H7 (cell line): ENCODE results near the gene GPR152. TPM values are rescaled to one million over a fixed set of nuclear protein-coding genes. Genes with fewer than 3 reads are reported as not detected.

Experiments used
- DNase-seq: peaks from one replicate; pipeline ENCODE4 v3.0.0; 2012
- H3K27me3 ChIP-seq: 2 replicates; pipeline ENCODE4 v1.6.0; 2011; ENCODE audit warnings: mild to moderate bottlenecking, low read length; ENCODE audit not compliant: control insufficient read depth, insufficient read depth
- H3K36me3 ChIP-seq: replicated peaks from 2 replicates; pipeline ENCODE4 v1.5.1; 2011; ENCODE audit warnings: low read length; ENCODE audit not compliant: control insufficient read depth, insufficient read depth
- H3K4me3 ChIP-seq: 2 replicates; pipeline ENCODE4 v1.5.1; 2011; ENCODE audit warnings: low read depth, mild to moderate bottlenecking, control low read depth, low read length, moderate library complexity; ENCODE audit not compliant: insufficient read depth
- total RNA-seq: library from RNA; depleted of rRNA; stranded (reverse); fragments of >200 nt; shearing (Covaris generic); gene quantifications from 2 replicates; pipeline ENCODE4 v1.2.3, GENCODE V29; 2014

GPR152 gene
- total RNA-seq, 1 experiment from 2014 or later, result not detected

DNA sequence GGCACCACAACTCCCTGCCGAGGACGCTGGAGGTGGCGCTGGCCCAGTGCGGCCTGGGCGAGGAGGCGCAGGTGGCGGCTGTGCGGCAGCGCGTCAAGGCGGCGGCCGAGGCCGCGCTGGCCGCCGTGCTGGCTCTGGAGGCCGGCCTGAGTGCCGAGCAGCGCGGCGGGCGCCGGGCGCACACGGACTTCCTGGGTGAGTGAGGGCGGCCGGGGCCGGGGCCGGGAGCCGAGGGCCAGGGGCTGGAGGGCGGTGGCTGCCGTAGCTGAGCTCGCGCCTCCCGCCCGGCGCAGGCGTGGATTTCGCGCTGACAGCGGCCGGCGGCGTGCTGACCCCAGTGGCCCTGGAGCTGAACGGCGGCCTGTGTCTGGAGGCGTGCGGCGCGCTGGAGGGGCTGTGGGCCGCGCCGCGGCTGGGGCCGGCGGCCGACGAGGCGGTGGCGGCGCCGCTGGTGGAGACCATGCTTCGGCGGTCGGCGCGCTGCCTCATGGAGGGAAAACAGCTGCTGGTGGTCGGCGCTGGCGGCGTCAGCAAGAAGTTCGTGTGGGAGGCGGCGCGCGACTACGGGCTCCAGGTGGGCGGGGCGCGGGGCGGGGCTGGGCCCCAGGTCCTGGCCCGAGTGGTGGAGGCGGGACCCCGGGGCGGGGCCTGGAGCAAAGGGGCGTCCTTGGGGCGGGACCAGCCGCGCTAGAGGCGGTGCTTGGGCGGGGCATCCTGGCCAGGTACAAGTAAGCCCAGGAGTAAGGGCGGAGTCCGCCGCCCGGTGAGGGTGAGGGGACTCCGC lies 31.7 kb downstream of the GPR152 start:
- DNase-seq, result peak; percentile 100
- Histone ChIP-seq H3K27me3 (peaks cover 9% of the 10 kb centered on the region), H3K4me3 (peak overlapping the region; percentile 44), H3K36me3 (no peaks in the 10 kb centered on the region)

DNA sequence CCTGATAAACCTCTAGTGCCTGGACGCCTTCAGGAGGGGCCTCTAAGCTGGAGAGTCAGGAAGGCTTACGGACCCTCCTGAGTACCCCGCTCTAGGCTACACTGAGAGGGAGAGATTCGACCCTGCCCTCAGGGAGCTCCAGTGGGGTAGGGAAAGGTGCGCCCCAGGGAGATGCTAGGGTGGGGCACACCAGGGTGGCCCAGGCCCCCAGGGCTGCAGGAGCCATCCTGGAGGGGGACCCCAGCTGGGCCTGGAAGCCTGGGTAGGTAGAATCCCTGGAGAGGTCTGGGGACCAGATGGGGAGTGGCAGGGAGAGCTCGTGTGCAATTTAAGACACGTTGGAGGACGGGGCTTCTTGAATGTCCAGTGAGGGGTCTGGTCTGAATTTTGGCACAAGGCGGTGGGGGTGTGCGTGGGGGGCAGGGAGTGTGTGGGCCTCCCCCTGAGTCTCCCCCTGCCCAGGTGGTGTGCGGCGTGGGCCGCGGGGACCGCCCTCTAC lies 32.3 kb downstream of the GPR152 start:
- peak overlapping the region; percentile 44 for H3K4me3 ChIP-seq
- no peak for DNase-seq
- peaks cover 10% of the 10 kb centered on the region for H3K27me3 ChIP-seq
- no peaks in the 10 kb centered on the region for H3K36me3 ChIP-seq

DNA sequence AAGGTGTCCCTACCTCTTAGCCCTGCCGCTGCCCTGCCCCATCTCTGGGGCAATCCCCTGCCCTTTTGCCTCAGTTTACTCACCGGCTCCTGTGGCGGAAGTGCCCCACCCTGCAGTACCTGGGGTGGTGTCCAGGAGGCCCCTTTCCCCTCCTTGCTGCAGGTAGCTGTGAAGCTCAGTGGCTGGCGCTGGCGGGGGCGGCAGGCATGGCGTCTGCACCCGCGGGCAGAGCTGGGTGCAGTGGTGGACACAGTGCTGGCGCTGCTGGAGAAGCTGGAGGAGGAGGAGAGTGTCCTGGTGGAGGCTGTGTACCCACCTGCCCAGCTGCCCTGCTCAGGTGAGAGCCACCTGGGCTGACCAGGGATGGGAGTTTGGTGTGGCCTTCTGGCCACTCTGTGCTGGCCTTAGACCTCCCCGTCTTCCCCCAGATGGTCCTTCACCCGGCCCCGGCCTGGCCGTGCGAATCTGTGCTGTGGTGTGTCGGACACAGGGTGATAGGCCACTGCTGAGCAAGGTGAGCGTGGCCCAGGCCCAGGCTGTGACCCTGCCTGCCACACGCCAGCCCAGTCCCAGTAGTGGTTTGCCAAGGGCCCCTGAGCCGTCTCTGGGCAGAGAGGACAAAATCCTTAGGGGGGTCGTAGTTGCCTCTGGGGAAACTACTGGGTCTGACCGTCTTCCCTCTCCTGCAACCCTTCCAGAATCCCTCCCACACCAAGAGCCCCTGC lies 33.0 kb downstream of the GPR152 start:
- no peaks in the 10 kb centered on the region for H3K36me3 ChIP-seq
- DNase-seq, result no peak
- peaks cover 15% of the 10 kb centered on the region for H3K27me3 ChIP-seq
- H3K4me3 ChIP-seq, result no peak overlapping the region

- DNase-seq, result no peak
- Histone ChIP-seq H3K36me3 (no peaks in the 10 kb centered on the region), H3K27me3 (peaks cover 15% of the 10 kb centered on the region), H3K4me3 (no peak overlapping the region)
These were observed 33.9 kb downstream of the GPR152 start for GRCh38 chr11:67418476-67419281.

GRCh38 chr11:67417425-67417824 lies 35.1 kb downstream of the GPR152 start:
- no peak for DNase-seq
- H3K27me3 ChIP-seq, result peaks cover 15% of the 10 kb centered on the region
- H3K36me3 ChIP-seq, result no peaks in the 10 kb centered on the region
- H3K4me3 ChIP-seq, result no peak overlapping the region

DNA sequence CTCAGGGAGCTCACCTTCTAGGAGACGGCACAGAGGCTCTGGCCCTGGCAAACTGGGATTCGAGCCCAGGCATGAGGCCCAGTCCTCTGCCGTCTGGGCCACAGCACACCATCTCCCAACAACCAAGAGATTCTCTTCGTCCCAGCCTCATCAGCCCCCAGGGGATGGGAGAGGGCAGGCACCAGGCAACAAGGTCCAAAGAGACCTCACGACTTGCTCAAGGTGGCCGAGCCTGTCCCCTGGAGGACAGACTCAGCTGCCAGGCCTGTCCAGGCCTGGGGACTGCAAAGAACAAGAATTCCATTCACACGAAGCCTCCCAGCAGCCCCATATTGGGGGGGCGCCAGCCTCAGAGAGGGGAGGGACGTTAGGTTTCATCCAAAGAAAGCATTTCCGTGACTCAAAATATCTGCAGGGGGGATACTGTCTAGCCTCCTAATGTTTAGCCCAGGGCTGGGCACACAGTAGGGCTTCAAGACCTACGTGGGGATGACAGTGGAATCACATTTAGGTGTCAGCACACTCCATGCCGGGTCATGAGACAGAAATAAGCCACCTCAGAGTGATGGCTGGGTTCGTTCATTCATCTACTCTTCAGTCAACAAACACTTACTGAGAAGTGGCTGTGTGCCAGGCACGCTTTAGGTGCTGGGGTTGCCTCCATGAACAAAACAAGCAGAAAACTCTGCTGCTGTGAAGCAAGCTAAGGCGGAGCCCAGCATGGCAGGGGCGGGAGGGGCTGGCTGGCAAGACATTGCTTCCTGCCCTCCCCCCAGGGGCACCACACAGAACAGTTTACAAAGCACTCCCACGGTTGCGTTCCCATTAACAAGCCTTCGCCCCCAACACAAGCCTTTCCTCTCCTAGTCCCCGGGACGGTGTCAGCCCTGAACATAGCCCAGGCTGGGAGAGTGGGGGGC lies 35.9 kb downstream of the GPR152 start:
- no peak overlapping the region for H3K4me3 ChIP-seq
- no peaks in the 10 kb centered on the region for H3K36me3 ChIP-seq
- peaks cover 20% of the 10 kb centered on the region for H3K27me3 ChIP-seq
- no peak for DNase-seq

DNA sequence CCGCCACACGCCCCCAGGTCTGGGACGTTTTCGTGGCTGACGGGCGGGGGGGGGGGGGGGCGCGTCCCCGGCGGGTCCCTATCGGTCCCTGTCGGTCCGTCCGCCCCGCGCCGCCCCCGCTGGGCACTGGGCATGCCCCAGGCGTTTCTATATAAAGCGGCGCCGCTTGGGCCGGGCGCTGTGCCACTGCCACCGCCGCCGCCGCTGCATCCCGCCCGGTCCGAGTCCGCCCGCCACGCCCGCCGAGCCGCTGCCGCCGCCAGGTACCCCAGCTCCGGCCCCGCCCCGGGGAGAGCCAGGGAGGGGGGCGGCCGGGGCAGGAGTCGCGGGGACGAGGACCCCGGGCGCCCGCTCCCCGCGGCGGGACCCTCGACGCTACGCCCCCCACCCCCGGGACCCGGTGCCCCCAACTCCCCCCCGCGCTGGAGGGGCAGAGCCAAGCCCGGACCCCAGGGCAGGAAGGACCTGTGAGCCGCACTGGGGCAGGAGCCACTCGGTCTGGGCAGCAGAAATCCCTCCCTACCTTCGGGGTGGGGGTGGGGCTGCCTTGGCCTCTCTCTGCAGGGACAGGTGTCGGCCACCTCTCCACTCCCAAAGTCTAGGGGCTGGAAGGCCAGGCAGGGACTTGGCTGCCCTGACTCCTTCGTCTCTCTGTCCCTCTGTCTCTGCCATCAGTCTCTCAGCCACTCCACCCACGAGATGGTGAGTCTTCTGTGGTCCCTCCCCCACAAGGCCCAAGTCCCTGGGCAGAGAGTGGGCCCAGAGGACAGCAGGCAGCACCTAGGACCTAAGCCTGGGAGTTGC lies 36.8 kb downstream of the GPR152 start, which contains the start of gene CARNS1:
Gene CARNS1, plus strand, starts transcription at position 178 of the 804 bp plus-strand sequence. Its CDS starts 522 bp downstream, at position 700.
- Histone ChIP-seq H3K4me3 (peak within 1 kb of the TSS; percentile 30), H3K36me3 (no peaks in the 10 kb centered on the region), H3K27me3 (peaks cover 20% of the 10 kb centered on the region)
- DNase-seq, result peak; percentile 90

GRCh38 chr11:67413266-67413849 lies 39.2 kb downstream of the GPR152 start:
- Histone ChIP-seq H3K27me3 (peaks cover 13% of the 10 kb centered on the region), H3K36me3 (no peaks in the 10 kb centered on the region), H3K4me3 (no peak overlapping the region)
- no peak for DNase-seq

DNA sequence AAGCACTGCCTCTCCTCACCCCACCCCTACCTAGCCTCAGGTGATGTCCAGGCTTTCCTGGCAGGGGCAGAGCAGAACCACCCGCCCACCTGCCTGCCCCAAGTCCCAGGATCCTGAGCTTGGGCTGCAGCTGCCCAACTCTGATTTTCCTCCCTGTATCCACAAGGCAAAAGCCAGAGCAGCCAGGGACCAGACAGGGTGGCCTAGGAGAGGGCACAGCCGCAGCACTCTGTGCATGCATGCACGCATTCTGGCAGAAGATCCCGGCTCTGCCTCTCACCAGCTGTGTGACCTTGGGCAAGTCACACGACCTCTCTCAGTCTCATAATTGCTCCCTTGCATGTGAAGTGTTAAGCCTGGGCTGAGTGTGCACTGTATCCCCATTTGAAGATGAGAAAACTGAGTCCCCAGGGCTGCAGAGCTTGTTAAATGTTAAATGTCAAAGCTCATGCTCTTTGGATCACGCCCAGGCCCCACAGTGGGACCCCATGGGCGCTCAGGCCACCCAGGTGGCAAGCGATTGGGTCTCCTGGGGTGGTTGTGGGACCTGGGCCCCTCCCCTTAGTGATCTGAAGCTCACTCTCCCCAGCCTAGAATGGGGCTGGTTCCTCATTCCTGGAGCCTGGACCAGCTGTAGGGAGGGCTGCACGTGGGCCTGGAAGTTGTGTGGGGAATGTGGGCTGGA lies 39.9 kb downstream of the GPR152 start:
- Histone ChIP-seq H3K36me3 (no peaks in the 10 kb centered on the region), H3K27me3 (peaks cover 13% of the 10 kb centered on the region), H3K4me3 (no peak overlapping the region)
- DNase-seq, result no peak

DNA sequence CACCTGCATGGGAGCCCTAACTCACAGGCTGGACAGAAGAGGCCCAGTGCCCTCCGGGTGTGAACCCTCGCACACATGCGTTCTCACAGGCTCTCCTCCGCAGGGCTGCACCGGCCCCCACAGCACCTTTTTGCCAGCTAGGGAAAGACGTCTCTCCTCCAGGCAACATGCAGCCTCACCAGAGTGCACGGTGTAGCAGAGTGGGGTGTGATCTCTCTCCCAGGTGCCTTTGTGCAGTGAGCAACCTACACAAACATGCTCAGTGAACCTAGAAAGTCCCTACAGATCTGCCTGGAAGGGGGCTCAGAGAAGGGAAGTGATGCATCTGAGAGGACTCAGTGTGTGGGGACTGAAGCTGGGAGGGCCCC lies 40.8 kb downstream of the GPR152 start:
- no peaks in the 10 kb centered on the region for H3K36me3 ChIP-seq
- no peak for DNase-seq
- H3K27me3 ChIP-seq, result peaks cover 13% of the 10 kb centered on the region
- H3K4me3 ChIP-seq, result no peak overlapping the region

DNA sequence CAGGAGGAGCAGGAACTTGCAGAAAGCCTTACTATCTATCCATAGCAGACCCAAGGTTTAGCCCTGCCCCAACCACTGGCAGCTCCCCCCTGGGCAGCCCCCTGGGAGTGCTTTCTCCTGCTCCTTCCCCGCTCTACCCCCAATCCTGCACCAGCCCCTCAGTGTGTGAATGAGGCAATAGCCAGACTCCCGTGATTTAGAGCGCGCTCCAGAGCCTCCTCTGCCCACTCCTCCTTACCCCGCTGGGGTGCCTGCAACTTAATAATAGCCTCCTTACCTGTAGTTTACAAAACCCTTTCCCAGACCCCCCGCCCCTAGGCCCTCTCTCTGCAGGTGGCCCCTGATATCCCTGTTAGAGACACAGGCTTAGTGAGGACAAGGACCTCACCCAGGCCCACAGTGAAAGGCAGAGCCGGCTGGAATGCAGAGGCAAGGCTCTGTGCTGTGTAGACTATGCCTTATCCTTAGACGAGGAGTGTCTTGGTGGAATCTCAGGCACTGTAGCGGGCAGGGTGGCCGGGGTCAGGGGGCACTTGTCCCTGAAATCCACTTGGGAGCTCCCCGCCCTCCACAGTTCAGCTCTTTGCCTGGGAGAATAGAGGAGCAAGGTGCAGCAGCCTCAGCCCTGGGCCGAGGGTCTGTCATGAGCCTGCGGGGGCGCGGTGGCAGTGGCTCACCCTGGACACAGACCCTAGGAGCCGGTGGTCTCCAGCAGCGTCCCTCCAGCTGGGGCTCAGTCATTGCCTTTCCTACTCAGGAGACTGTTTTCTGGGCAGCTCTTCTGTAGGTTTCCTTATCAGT lies 41.3 kb downstream of the GPR152 start:
- H3K27me3 ChIP-seq, result peaks cover 13% of the 10 kb centered on the region
- DNase-seq, result no peak
- no peak overlapping the region for H3K4me3 ChIP-seq
- H3K36me3 ChIP-seq, result no peaks in the 10 kb centered on the region

DNA sequence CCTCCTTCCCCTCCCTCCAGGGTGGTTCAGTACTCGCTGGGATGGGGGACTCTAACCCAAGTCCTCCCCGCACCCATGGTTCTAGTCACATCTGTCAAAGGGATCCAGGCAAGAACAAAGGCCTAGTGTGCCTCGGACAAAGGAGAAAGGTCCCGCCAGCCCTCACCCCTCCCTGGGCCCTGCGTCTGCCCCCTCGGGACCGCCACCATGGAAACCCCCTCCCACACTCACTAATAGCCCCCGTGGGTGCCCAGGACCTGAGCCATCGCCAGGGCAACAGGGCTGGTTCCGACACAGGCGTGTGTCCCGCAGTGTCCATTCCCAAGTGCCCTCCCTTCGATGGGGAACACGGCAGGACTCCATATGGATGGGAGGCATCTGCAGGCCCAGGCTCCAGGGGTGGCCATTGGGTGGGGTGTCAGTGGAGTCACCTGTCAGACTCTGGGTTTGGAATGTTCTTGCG lies 42.1 kb downstream of the GPR152 start:
- H3K4me3 ChIP-seq, result no peak overlapping the region
- DNase-seq, result no peak
- H3K36me3 ChIP-seq, result no peaks in the 10 kb centered on the region
- peaks cover 11% of the 10 kb centered on the region for H3K27me3 ChIP-seq
